ENCODE measurements around the gene PTPN12. TPM values are rescaled to one million over a fixed set of nuclear protein-coding genes. Genes with fewer than 3 reads are reported as not detected.
A peak's percentile ranks its signal among the peaks of the same experiment; 100 is the strongest.

PTPN12 gene
- total and polyA plus RNA-seq, 2 of the 4 experiments (the other 2 are of a cell fraction), result 24.7 to 31.0 TPM

- H4K5ac ChIP-seq (ENCODE audit: low read depth, low read length), result no peak overlapping the region
- POLR2A ChIA-PET (ENCODE audit: unreplicated experiment), result no interaction called here
- H2BK15ac ChIP-seq (ENCODE audit: low read depth, low read length), result no peak overlapping the region
- no peak overlapping the region for H3K4me2 ChIP-seq (ENCODE audit: low read depth, low read length)
- peaks cover 10% of the 10 kb centered on the region for H3K4me1 ChIP-seq (ENCODE audit: control insufficient read depth, insufficient read depth, low read length)
- H4K8ac ChIP-seq (ENCODE audit: low read depth in 2 of 2, low read length in 2 of 2), result no peak overlapping the region
- ATAC-seq (ENCODE audit: low read depth) (no peak), DNase-seq (peak; percentile 28)
- H3K4ac ChIP-seq (ENCODE audit: low read depth, low read length), result no peak overlapping the region
- no peak overlapping the region for H3K56ac ChIP-seq (ENCODE audit: extremely low read depth, insufficient read depth, low read length)
- CTCF ChIA-PET, result interaction anchor here (0.8 kb wide), 1 partner anchor 9 kb away, joined by 3 read pairs; no protein-coding TSS in a partner anchor
- dilution Hi-C loops (cut with HindIII; ENCODE audit: low sequenced_read_pairs, unreplicated experiment), result no loop called here
- no peak overlapping the region for H2AK9ac ChIP-seq (replicated peaks; ENCODE audit: low read depth, low read length, poor library complexity)
- H3K4me3 ChIP-seq (ENCODE audit: insufficient read depth, low read depth, low read length), result no peak overlapping the region
- H2BK20ac ChIP-seq (ENCODE audit: low read depth, low read length), result no peak overlapping the region
- in situ Hi-C loops (cut with MboI; ENCODE audit: low sequenced_read_pairs), result loop anchor here (25.0 kb wide), 1 partner anchor 270 kb away; no protein-coding TSS in a partner anchor
- no peaks in the 10 kb centered on the region for H3K9me3 ChIP-seq (ENCODE audit: control insufficient read depth, insufficient read depth, low read length)
- H2AFZ ChIP-seq (replicated peaks; ENCODE audit: low read length, poor library complexity), result no peak overlapping the region
- no peak overlapping the region for H3K14ac ChIP-seq (replicated peaks; ENCODE audit: low read depth, low read length)
- no peak overlapping the region for H3K27ac ChIP-seq (ENCODE audit: insufficient read depth, low read length)
- H3K27me3 ChIP-seq (ENCODE audit: control insufficient read depth, insufficient read depth, low read length), result no peaks in the 10 kb centered on the region
- 80% methylated on average over 1 of the region's 6 CpGs; no CpG with 5 or more reads in 1 of the 2 experiments for WGBS, 2 experiments (ENCODE audit: extremely low coverage in 2 of 2, insufficient read length in 1 of 2)
- H2BK120ac ChIP-seq (ENCODE audit: low read depth, low read length), result no peak overlapping the region
- intact Hi-C loops (cut with micrococcal nuclease), result no loop called here
- no peaks in the 10 kb centered on the region for H4K20me1 ChIP-seq (ENCODE audit: insufficient read depth, low read length)
- peaks cover 4% of the 10 kb centered on the region; the same call in 1 of the 2 replicates for H3K36me3 ChIP-seq (ENCODE audit: control insufficient read depth, insufficient read depth, low read length)
- H3K79me1 ChIP-seq (ENCODE audit: low read depth in 1 of 2, low read length in 2 of 2), result peaks cover 2 to 23% of the 10 kb centered on the region in 2 experiments; a peak in 3 of 4 replicates
- no peak overlapping the region for H3K9ac ChIP-seq (ENCODE audit: low read depth, low read length)
- H3K18ac ChIP-seq (ENCODE audit: low read depth, low read length), result no peak overlapping the region
- peaks cover 2% of the 10 kb centered on the region for H3K9me1 ChIP-seq (ENCODE audit: insufficient read depth, low read length)
- H2AK5ac ChIP-seq (ENCODE audit: low read depth, low read length), result no peak overlapping the region
- H2BK5ac ChIP-seq (ENCODE audit: low read depth, low read length, poor library complexity, severe bottlenecking), result no peak overlapping the region
- no peak overlapping the region for H3K23ac ChIP-seq (ENCODE audit: low read depth, low read length)
- TF ChIP-seq BHLHE40 (IDR thresholded peaks at IDR 0.05; ENCODE audit: low read depth, low read length), result no peak
- no peak for TF ChIP-seq MXI1 (IDR thresholded peaks at IDR 0.05; ENCODE audit: borderline replicate concordance, low read depth, low read length)
- no peak for TF ChIP-seq NFE2L2 (IDR thresholded peaks at IDR 0.05; ENCODE audit: low read depth, low read length)
- TF ChIP-seq, protein P1, sequence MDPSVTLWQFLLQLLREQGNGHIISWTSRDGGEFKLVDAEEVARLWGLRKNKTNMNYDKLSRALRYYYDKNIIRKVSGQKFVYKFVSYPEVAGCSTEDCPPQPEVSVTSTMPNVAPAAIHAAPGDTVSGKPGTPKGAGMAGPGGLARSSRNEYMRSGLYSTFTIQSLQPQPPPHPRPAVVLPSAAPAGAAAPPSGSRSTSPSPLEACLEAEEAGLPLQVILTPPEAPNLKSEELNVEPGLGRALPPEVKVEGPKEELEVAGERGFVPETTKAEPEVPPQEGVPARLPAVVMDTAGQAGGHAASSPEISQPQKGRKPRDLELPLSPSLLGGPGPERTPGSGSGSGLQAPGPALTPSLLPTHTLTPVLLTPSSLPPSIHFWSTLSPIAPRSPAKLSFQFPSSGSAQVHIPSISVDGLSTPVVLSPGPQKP (IDR thresholded peaks at IDR 0.05; ENCODE audit: borderline replicate concordance, low read depth, low read length), result no peak
- TF ChIP-seq RFX5 (IDR thresholded peaks at IDR 0.05; ENCODE audit: low read depth, low read length), result no peak
- no peak overlapping the region for H4K91ac ChIP-seq (ENCODE audit: insufficient read depth, low read depth, low read length)
- no TSS peak for BruUV-seq (replicated peaks)
Observed at GRCh38 chr7:77667459-77668086, 130.5 kb downstream of the PTPN12 start.

All from IMR-90 (cell line).